ENCODE data around the gene SPATA16. TPM values are rescaled to one million over a fixed set of nuclear protein-coding genes. Genes with fewer than 3 reads are reported as not detected.

The SPATA16 gene
- polyA plus RNA-seq, 4 donors: not detected

GRCh38 chr3:172848910-172849309 is 292.1 kb downstream of the SPATA16 start:
- DNase-seq (ENCODE audit: low read depth in 4 of 4, low spot score in 3 of 4): no peak

GRCh38 chr3:172847292-172847691 is 293.7 kb downstream of the SPATA16 start:
- DNase-seq (ENCODE audit: low read depth in 4 of 4, low spot score in 3 of 4): no peak

GRCh38 chr3:172846706-172847105 is 294.3 kb downstream of the SPATA16 start:
- DNase-seq (ENCODE audit: low read depth in 4 of 4, low spot score in 3 of 4): no peak

- DNase-seq (ENCODE audit: low read depth in 4 of 4, low spot score in 3 of 4): no peak
Measured at GRCh38 chr3:172846103-172846561, 294.9 kb downstream of the SPATA16 start.

- DNase-seq (ENCODE audit: low read depth in 4 of 4, low spot score in 3 of 4): no peak
Measured at GRCh38 chr3:172844428-172844827, 296.6 kb downstream of the SPATA16 start.

GRCh38 chr3:172840913-172841312 is 300.1 kb downstream of the SPATA16 start:
- DNase-seq (ENCODE audit: low read depth in 4 of 4, low spot score in 3 of 4): no peak

- DNase-seq (ENCODE audit: low read depth in 4 of 4, low spot score in 3 of 4): no peak
Measured at GRCh38 chr3:172840463-172840862, 300.6 kb downstream of the SPATA16 start.

GRCh38 chr3:172839679-172840078 is 301.4 kb downstream of the SPATA16 start:
- DNase-seq (ENCODE audit: low read depth in 4 of 4, low spot score in 3 of 4): no peak

All from right renal pelvis (tissue), 4 donors.